Muscle of leg (tissue), 11 donors: ENCODE data around the gene RELB. TPM values are rescaled to one million over a fixed set of nuclear protein-coding genes. Genes with fewer than 3 reads are reported as not detected.
A peak's percentile ranks its signal among the peaks of the same experiment; 100 is the strongest.

Source experiments
- DNase-seq: peaks from one replicate; pipeline ENCODE4 v3.0.0; 2013
- H3K27ac ChIP-seq: one replicate; pipeline ENCODE4 v1.5.1; 2013; ENCODE audit warnings: mild to moderate bottlenecking, low read length, control low read depth
- H3K27me3 ChIP-seq: one replicate; pipeline ENCODE4 v1.6.1; 2013; ENCODE audit warnings: low read length; ENCODE audit not compliant: control insufficient read depth, insufficient read depth
- H3K36me3 ChIP-seq: one replicate; pipeline ENCODE4 v1.6.1; 2013; ENCODE audit warnings: low read length; ENCODE audit not compliant: control insufficient read depth, insufficient read depth
- H3K4me1 ChIP-seq: one replicate; pipeline ENCODE4 v1.6.1; 2013; ENCODE audit warnings: low read length; ENCODE audit not compliant: control insufficient read depth, insufficient read depth
- H3K4me3 ChIP-seq: one replicate; pipeline ENCODE4 v1.5.1; 2013; ENCODE audit warnings: low read length, control low read depth
- H3K9me3 ChIP-seq: replicated peaks from 2 replicates; pipeline ENCODE4 v1.6.1; 2013; ENCODE audit warnings: low read depth, low read length; ENCODE audit not compliant: control insufficient read depth
- WGBS: methylation state at CpG from one replicate; pipeline ENCODE4 v1.1.5; 2013; ENCODE audit warnings: missing lambda C conversion rate; ENCODE audit not compliant: insufficient coverage; 5-methylcytosine and 5-hydroxymethylcytosine counted together
- polyA plus RNA-seq, 8 donors: library from polyadenylated mRNA; unstranded; fragments of 120-200 nt; gene quantifications; one replicate each; pipeline versions ENCODE4 v1.2.1 to v1.2.3, GENCODE V29; 2013; ENCODE audit warnings: inconsistent platforms in 1 of 8, low replicate concordance in 1 of 8; ENCODE audit not compliant: insufficient read length in 8 of 8, insufficient read depth in 1 of 8
- total RNA-seq: library from RNA; stranded (reverse); fragments of 120-200 nt; gene quantifications from one replicate; pipeline ENCODE4 v1.2.4, GENCODE V29; 2013

Gene RELB
- total and polyA plus RNA-seq, 9 donors: 2.0 to 6.0 (median 5.1) TPM

- Histone ChIP-seq H3K4me1 (no peaks in the 10 kb centered on the region), H3K36me3 (peaks cover 89% of the 10 kb centered on the region)
These were observed 56.2 kb downstream of the RELB start for GRCh38 chr19:45057444-45057843.

GRCh38 chr19:45058622-45059159 is 57.4 kb downstream of the RELB start:
- Histone ChIP-seq H3K36me3 (peaks cover 87% of the 10 kb centered on the region), H3K9me3 (no peaks in the 10 kb centered on the region), H3K4me1 (no peaks in the 10 kb centered on the region), H3K27ac (no peak overlapping the region), H3K27me3 (no peaks in the 10 kb centered on the region), H3K4me3 (no peak overlapping the region)
- DNase-seq: no peak
- 84% methylated on average over 14 of the region's 14 CpGs for WGBS

More at GRCh38 chr19:45057444-45057843, 56.2 kb downstream of the RELB start:
- WGBS: 84% methylated on average over 9 of the region's 9 CpGs
- Histone ChIP-seq H3K9me3 (no peaks in the 10 kb centered on the region), H3K27ac (no peak overlapping the region), H3K4me3 (no peak overlapping the region), H3K27me3 (no peaks in the 10 kb centered on the region)
- DNase-seq: no peak

GRCh38 chr19:45059258-45059965 is 58.1 kb downstream of the RELB start:
- H3K4me1 ChIP-seq: no peaks in the 10 kb centered on the region
- H3K9me3 ChIP-seq: no peaks in the 10 kb centered on the region
- no peak overlapping the region for H3K27ac ChIP-seq
- H3K4me3 ChIP-seq: no peak overlapping the region
- peak; percentile 56 for DNase-seq
- WGBS: 66% methylated on average over 15 of the region's 16 CpGs
- peaks cover 85% of the 10 kb centered on the region for H3K36me3 ChIP-seq
- no peaks in the 10 kb centered on the region for H3K27me3 ChIP-seq

DNA sequence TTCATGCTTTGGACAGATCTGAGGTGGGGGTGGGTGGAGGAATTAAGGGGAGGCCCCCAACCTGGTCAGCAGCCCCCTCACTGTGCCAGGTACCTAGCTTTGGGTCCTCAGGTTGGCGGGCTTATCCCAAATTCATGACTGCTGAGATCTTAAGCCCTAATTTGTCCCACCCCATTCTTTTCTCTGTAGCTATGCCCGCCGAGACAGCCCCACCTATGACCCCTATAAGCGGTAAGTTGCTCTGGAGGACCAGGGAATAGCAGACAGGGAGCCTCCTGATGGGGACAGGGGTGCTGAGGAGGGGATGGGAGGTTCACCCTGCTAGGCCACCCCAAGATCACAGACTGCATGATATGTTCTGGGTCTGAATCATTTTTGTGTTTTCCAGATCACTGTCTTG is 60.7 kb downstream of the RELB start:
- no peaks in the 10 kb centered on the region for H3K4me1 ChIP-seq
- H3K27me3 ChIP-seq: no peaks in the 10 kb centered on the region
- peaks cover 84% of the 10 kb centered on the region for H3K36me3 ChIP-seq
- H3K27ac ChIP-seq: no peak overlapping the region
- no peak overlapping the region for H3K4me3 ChIP-seq
- no CpG with 5 or more reads among the region's 4 CpGs for WGBS
- no peaks in the 10 kb centered on the region for H3K9me3 ChIP-seq
- no peak for DNase-seq

- WGBS: 95% methylated on average over 81 of the region's 85 CpGs
- DNase-seq: no peak
- Histone ChIP-seq H3K27ac (no peak overlapping the region), H3K27me3 (no peaks in the 10 kb centered on the region), H3K36me3 (peaks cover 82% of the 10 kb centered on the region), H3K4me3 (no peak overlapping the region), H3K9me3 (no peaks in the 10 kb centered on the region), H3K4me1 (no peaks in the 10 kb centered on the region)
These were observed 62.9 kb downstream of the RELB start for GRCh38 chr19:45063851-45064801.

DNA sequence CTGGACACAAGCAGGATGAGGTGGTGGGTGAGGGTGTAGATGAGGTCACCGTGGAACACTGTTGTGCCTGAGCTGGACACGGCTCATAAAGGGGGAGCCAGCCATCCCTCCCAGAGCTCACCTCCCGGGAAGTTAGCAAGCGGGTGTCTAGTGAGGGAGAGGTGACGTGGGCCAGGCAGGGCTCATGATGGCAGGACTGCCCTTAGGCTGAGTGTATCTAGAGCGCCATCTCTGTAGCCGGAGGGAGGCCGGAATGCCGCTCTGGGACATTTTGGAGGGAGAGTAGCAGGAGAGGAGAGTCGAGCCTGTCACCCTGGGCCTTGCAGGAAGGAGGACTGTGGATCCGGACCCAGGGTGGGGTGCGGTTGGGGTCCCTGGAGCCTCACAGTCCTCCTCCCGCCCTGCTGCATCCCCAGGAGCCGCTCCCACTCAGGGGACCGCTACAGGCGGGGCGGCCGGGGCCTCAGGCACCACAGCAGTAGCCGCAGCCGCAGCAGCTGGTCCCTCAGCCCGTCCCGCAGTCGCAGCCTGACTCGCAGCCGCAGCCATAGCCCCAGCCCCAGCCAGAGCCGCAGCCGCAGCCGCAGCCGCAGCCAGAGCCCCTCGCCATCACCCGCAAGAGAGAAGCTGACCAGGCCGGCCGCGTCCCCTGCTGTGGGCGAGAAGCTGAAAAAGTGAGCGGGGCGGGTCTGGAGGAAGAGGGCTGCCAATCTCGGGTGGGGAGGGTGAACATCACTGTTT is 65.8 kb downstream of the RELB start:
- DNase-seq: no peak
- Histone ChIP-seq H3K36me3 (peaks cover 78% of the 10 kb centered on the region), H3K4me1 (peaks cover 3% of the 10 kb centered on the region), H3K27ac (no peak overlapping the region), H3K9me3 (no peaks in the 10 kb centered on the region), H3K27me3 (no peaks in the 10 kb centered on the region), H3K4me3 (no peak overlapping the region)
- 90% methylated on average over 36 of the region's 38 CpGs for WGBS

GRCh38 chr19:45068041-45068440 is 66.8 kb downstream of the RELB start:
- DNase-seq: no peak
- WGBS: 72% methylated on average over 3 of the region's 10 CpGs
- Histone ChIP-seq H3K4me3 (no peak overlapping the region), H3K4me1 (peaks cover 5% of the 10 kb centered on the region), H3K36me3 (peaks cover 72% of the 10 kb centered on the region), H3K27me3 (no peaks in the 10 kb centered on the region), H3K27ac (no peak overlapping the region), H3K9me3 (no peaks in the 10 kb centered on the region)

DNA sequence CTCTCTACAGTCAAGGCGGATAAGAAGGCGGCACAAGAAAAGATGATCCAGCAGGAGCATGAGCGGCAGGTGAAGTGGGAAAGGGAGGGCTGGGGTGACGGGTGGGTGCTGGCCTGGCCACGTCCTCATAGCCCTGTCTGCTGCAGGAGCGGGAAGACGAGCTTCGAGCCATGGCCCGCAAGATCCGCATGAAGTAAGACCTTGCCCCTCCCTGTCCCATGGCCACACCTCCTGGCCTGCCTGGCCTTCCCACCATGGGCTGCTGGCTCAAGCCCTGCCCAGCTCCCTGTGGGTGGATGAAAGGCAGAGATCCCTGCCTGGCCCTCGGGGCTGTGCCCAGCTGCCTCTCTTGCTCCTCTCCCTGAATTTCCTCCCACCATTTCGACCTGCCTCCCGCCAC is 67.8 kb downstream of the RELB start:
- H3K9me3 ChIP-seq: no peaks in the 10 kb centered on the region
- peaks cover 5% of the 10 kb centered on the region for H3K4me1 ChIP-seq
- peaks cover 62% of the 10 kb centered on the region for H3K36me3 ChIP-seq
- no peak overlapping the region for H3K4me3 ChIP-seq
- 58% methylated on average over 10 of the region's 13 CpGs for WGBS
- no peak overlapping the region for H3K27ac ChIP-seq
- DNase-seq: no peak
- no peaks in the 10 kb centered on the region for H3K27me3 ChIP-seq

DNA sequence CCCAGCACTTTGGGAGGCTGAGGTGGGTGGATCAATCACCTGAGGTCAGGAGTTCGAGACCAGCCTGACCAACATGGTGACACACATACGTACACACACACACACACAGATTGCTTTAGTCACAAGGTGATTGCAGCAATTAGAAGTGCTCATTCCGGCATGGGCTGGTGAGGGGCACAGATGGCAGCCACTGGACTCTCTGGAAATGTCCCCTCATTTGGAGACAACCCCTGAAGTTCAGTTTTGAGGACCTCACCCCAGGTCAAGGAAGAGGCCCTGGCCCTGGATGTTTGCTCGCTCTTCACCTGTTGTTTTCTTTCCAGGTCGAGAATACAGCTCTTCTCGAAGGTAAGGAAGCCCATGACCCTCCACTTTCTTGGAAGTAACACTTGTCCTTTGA is 69.0 kb downstream of the RELB start:
- 89% methylated on average over 4 of the region's 6 CpGs for WGBS
- Histone ChIP-seq H3K4me1 (peaks cover 12% of the 10 kb centered on the region), H3K27ac (no peak overlapping the region), H3K27me3 (no peaks in the 10 kb centered on the region), H3K4me3 (no peak overlapping the region), H3K9me3 (no peaks in the 10 kb centered on the region), H3K36me3 (peaks cover 52% of the 10 kb centered on the region)
- DNase-seq: no peak
